Heart left ventricle (tissue), 13 donors: Measurements from ENCODE around the gene XRN2.

Source experiments
- POLR2A ChIP-seq, 2 donors: fragments of 450-650 bp; IDR thresholded peaks; one replicate each; pipeline ENCODE4 v1.6.1; 2017; ENCODE audit warnings: antibody characterized with exemption in 2 of 2, mild to moderate bottlenecking in 2 of 2, moderate library complexity in 2 of 2
- TF ChIP-seq, protein P1 (sequence below), 12 donors: fragments of 200-600 bp; sonication (generic) in 4 of 12; IDR thresholded peaks; one replicate each; pipeline versions ENCODE4 v1.5.0 to v1.8.0; 2018 to 2022; ENCODE audit warnings: antibody characterized with exemption in 12 of 12, mild to moderate bottlenecking in 5 of 12
- donor health status: ischemic (EF 13 %, LVEDD 7.1; RV severe dilation, severe dysfunction).
- donor health status: DM: no; HTN: yes; CAD: no.
- donor health status: DM: no; HTN: no; CAD: no.
- donor health status: ischemic (EF 25% LVEDD 6.9; RV normal size, moderate dysfunction).
- donor health status: ischemic (EF 25% LVEDD 5.7; RV mildly dilated, moderate dysfunction).
- donor health status: ischemic (EF 35%, LVEDD 5.7; RV mildly dilated, moderate dysfunction).
- donor health status: nonischemic (EF 11% LVEDD 7.7; RV severe dilation, severe dysfunction).
- donor health status: DM: yes; HTN: yes; CAD: no.
- donor health status: PGD.
- donor health status: ischemic (EF 29% LVEDD 5.4; RV normal size, mild dysfunction).
- donor health status: nonischemic (EF 23%, LVEDD 6.1; RV moderate dilation, normal function).

DNA sequence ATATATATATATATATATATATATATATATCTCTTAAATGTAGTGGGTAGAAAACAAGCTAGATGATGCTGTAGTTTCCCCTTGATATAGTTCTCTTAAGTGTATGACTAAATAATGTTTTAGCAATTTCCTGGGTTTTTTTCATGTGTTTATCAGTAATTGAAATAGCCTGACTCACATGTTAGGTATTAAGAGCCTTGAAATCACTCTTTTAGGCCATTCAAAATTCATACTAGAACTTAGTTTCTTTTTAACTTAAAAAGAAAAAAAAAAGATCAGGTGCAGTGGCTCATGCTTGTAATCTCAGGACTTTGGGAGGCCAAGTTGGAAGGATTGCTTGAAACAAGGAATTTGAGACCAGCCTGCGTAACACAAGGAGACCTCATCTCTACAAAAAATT, 50.1 kb downstream of the XRN2 start:
- TF ChIP-seq, protein P1, sequence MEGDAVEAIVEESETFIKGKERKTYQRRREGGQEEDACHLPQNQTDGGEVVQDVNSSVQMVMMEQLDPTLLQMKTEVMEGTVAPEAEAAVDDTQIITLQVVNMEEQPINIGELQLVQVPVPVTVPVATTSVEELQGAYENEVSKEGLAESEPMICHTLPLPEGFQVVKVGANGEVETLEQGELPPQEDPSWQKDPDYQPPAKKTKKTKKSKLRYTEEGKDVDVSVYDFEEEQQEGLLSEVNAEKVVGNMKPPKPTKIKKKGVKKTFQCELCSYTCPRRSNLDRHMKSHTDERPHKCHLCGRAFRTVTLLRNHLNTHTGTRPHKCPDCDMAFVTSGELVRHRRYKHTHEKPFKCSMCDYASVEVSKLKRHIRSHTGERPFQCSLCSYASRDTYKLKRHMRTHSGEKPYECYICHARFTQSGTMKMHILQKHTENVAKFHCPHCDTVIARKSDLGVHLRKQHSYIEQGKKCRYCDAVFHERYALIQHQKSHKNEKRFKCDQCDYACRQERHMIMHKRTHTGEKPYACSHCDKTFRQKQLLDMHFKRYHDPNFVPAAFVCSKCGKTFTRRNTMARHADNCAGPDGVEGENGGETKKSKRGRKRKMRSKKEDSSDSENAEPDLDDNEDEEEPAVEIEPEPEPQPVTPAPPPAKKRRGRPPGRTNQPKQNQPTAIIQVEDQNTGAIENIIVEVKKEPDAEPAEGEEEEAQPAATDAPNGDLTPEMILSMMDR (IDR thresholded peaks at IDR 0.05): no peak
- TF ChIP-seq POLR2A (IDR thresholded peaks at IDR 0.05): no peak
